ENCODE measurements around the gene CHRNB4.

The CHRNB4 gene

GRCh38 chr15:78636378-78636859 lies 4.6 kb downstream of the CHRNB4 start:
- H3K4me1 ChIP-seq (ENCODE audit: control insufficient read depth, insufficient read depth, low read length) = peaks cover 2% of the 10 kb centered on the region; the same call in 1 of the 2 replicates
- no peaks in the 10 kb centered on the region for H3K36me3 ChIP-seq (ENCODE audit: control insufficient read depth in 2 of 2, insufficient read depth in 1 of 2, low read length in 2 of 2)
- no peaks in the 10 kb centered on the region for H3K9me3 ChIP-seq (ENCODE audit: control insufficient read depth, insufficient read depth, low read depth, low read length)
- no peak overlapping the region for H3K27ac ChIP-seq (ENCODE audit: extremely low read depth, low read depth, low read length)
- POLR2A ChIA-PET = no interaction called here
- TF ChIP-seq ZNF518A (tag by site-specific recombination; conservative IDR thresholded peaks at IDR 0.05; ENCODE audit: low read depth) = no peak
- TF ChIP-seq ZNF121 (tag by site-specific recombination; IDR thresholded peaks at IDR 0.05) = peak; percentile 50
- no peak for TF ChIP-seq CTCF (tag by site-specific recombination; IDR thresholded peaks at IDR 0.05)
- no peak for TF ChIP-seq HOXD13 (CRISPR knock-in tag; IDR thresholded peaks at IDR 0.05; ENCODE audit: borderline replicate concordance)
- no peak for TF ChIP-seq GLI2 (tag by site-specific recombination; IDR thresholded peaks at IDR 0.05; ENCODE audit: borderline replicate concordance, low read depth)
- TF ChIP-seq GLI4 (tag by site-specific recombination; IDR thresholded peaks at IDR 0.05) = peak; percentile 66; the same call in 1 of the 2 replicates
- TF ChIP-seq ZBTB6 (tag by site-specific recombination; IDR thresholded peaks at IDR 0.05) = no peak
- no peak for TF ChIP-seq KLF9 (tag by site-specific recombination; IDR thresholded peaks at IDR 0.05; ENCODE audit: low read depth)
- no peak overlapping the region for H3K4me3 ChIP-seq (ENCODE audit: low read depth, low read length)
- CTCF ChIA-PET = interaction anchor here (0.6 to 5.9 kb wide), 9 partner anchors 15 to 1864 kb away, joined by 3 to 119 read pairs (median 3); partner anchors contain the start of gene CHRNA3

- no peaks in the 10 kb centered on the region for H3K9me3 ChIP-seq (ENCODE audit: control insufficient read depth, insufficient read depth, low read depth, low read length)
- ChIA-PET CTCF (interaction anchor here (0.5 to 5.9 kb wide), 4 partner anchors 11 to 1018 kb away, joined by 3 to 119 read pairs (median 4); no protein-coding TSS in a partner anchor), POLR2A (no interaction called here)
- H3K36me3 ChIP-seq (ENCODE audit: control insufficient read depth in 2 of 2, insufficient read depth in 1 of 2, low read length in 2 of 2) = no peaks in the 10 kb centered on the region
- H3K4me1 ChIP-seq (ENCODE audit: control insufficient read depth, insufficient read depth, low read length) = no peaks in the 10 kb centered on the region
- H3K4me3 ChIP-seq (ENCODE audit: low read depth, low read length) = no peak overlapping the region
- H3K27ac ChIP-seq (ENCODE audit: extremely low read depth, low read depth, low read length) = no peak overlapping the region
- TF ChIP-seq SCRT1 (tag by site-specific recombination; IDR thresholded peaks at IDR 0.05; ENCODE audit: borderline replicate concordance) (no peak), ZNF580 (tag by site-specific recombination; IDR thresholded peaks at IDR 0.05) (no peak), PRDM2 (tag by site-specific recombination; IDR thresholded peaks at IDR 0.05; ENCODE audit: borderline replicate concordance) (no peak), ZNF585B (tag by site-specific recombination; IDR thresholded peaks at IDR 0.05) (no peak), ZNF26 (tag by site-specific recombination; IDR thresholded peaks at IDR 0.05) (no peak), YY2 (tag by site-specific recombination; IDR thresholded peaks at IDR 0.05) (no peak)
Observed at GRCh38 chr15:78635346-78635745, 5.7 kb downstream of the CHRNB4 start.

Data from HEK293 (cell line).